K562 treated with DMSO at 1 percent for 4 hours (cell line): ENCODE results near the gene HAPSTR1. TPM values are rescaled to one million over a fixed set of nuclear protein-coding genes. Genes with fewer than 3 reads are reported as not detected.

Experiments
- total RNA-seq: library from RNA; unstranded; fragments of 300-600 nt; gene quantifications from 2 replicates; pipeline ENCODE4 v1.2.3, GENCODE V29; 2022; ENCODE audit not compliant: insufficient read depth

Gene HAPSTR1, protein sequence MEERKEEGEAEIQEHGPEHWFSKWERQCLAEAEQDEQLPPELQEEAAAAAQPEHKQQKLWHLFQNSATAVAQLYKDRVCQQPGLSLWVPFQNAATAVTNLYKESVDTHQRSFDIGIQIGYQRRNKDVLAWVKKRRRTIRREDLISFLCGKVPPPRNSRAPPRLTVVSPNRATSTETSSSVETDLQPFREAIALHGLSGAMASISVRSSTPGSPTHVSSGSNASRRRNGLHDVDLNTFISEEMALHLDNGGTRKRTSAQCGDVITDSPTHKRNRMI
- total RNA-seq: 13.4 and 16.7 TPM in 2 replicates

DNA sequence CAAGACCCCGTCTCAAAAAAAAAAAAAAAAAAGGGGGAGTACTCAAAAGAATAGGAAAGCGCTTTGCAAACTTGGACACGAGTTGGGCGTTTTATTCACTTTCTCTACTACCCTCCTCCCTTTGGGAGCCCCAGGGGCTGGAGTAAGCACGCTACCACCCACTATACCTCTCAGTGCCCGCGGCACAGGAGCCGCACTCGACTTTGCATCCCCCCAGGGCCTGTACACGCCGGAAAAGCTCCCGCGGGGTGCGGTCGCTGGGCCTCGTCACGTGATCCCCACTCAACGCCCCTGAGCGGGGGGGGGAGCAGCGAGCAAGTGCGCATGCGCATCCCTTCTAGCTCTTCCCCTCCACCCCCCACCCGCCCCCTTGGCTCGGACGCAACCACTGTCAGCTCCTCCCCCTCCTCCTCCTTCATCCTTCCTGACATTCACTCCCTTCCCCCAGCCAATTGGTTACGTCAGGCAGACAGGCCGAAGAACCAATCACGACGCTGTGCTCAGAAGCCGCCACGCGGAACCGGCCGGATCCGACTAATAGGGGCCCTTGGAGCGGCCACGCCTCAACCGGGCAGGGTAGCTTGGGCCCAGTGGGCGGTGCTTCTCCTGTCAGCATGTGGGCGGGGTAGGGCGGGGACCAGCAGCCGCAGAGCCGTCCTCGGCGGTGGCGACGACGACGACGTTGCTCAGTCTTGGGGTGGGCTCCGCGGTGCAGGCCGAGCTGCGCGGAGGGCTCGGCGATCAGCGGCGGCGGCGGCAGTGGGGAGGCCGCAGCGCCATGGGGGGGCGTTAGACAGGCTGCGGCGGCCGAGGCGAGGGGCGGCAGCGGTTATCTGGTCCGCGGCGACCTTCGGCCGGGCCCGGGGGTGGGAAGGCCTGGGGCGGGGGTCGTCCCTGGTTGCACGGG is at the start of gene HAPSTR1:
TSS of gene HAPSTR1 (plus strand) at position 685 of the 907 bp plus-strand sequence. CDS start 401 bp downstream, outside the sequence.

Other genes starting within 250 kb of the HAPSTR1 start
- gene CARHSP1, start 222.6 kb upstream of the HAPSTR1 start, total RNA-seq: 138 and 157 TPM in 2 replicates
- gene LITAFD, start 209.3 kb upstream of the HAPSTR1 start, total RNA-seq: not detected in 2 replicates
- 24.3 and 29.2 TPM in 2 replicates for gene USP7, start 127.7 kb upstream of the HAPSTR1 start, total RNA-seq